Activated CD4-positive, alpha-beta memory T cell treated with anti-CD3 and anti-CD28 coated beads for 36 hours (primary cell): ENCODE measurements around the gene RIMBP2. TPM values are rescaled to one million over a fixed set of nuclear protein-coding genes. Genes with fewer than 3 reads are reported as not detected.

Experiments used
- CTCF ChIA-PET: fragments of 350-600 bp; sonication (Branson Sonifier 250); formaldehyde crosslinking; loops from one replicate; lab custom pipeline; 2021; ENCODE audit warnings: antibody characterized with exemption, inconsistent platforms; lab: Charles Lee
- POLR2A ChIA-PET: fragments of 350-600 bp; sonication (Branson Sonifier 250); formaldehyde crosslinking; loops from one replicate; lab custom pipeline; 2021; ENCODE audit warnings: antibody characterized with exemption; lab: Charles Lee
- DNase-seq: peaks from one replicate; pipeline ENCODE4 v3.0.0-alpha.2; 2020
- H3K27ac Mint-ChIP-seq: one replicate; pipeline ENCODE4 v1.8.0; 2021; ENCODE audit warnings: mixed read lengths
- H3K27me3 Mint-ChIP-seq: one replicate; pipeline ENCODE4 v1.8.0; 2021; ENCODE audit warnings: mixed read lengths
- H3K36me3 Mint-ChIP-seq: one replicate; pipeline ENCODE4 v1.8.0; 2021; ENCODE audit warnings: mixed read lengths
- H3K4me1 Mint-ChIP-seq: one replicate; pipeline ENCODE4 v1.8.0; 2021; ENCODE audit warnings: low read depth, mixed read lengths
- H3K4me3 Mint-ChIP-seq: one replicate; pipeline ENCODE4 v1.8.0; 2021; ENCODE audit warnings: mild to moderate bottlenecking, mixed read lengths
- H3K9me3 Mint-ChIP-seq: one replicate; pipeline ENCODE4 v1.8.0; 2021; ENCODE audit warnings: mixed read lengths
- intact Hi-C: fragments of 100-400 bp; cut with micrococcal nuclease; formaldehyde crosslinking; loops from one replicate; pipeline ENCODE4 v1.15.1; 2023
- total RNA-seq, 2 experiments: library from RNA; stranded (reverse); gene quantifications; one replicate each; pipeline ENCODE4 v1.2.3, GENCODE V29; 2021

RIMBP2 gene
- total RNA-seq, 2 experiments from 2014 or later, result 0.27 TPM; not detected in 1

GRCh38 chr12:130498589-130499385 is 217.3 kb downstream of the RIMBP2 start:
- H3K4me1 Mint-ChIP-seq, result no peaks in the 10 kb centered on the region
- intact Hi-C loops, result no loop called here
- POLR2A ChIA-PET, result no interaction called here
- CTCF ChIA-PET, result no interaction called here
- no peaks in the 10 kb centered on the region for H3K36me3 Mint-ChIP-seq
- no peak overlapping the region for H3K27ac Mint-ChIP-seq
- no peaks in the 10 kb centered on the region for H3K27me3 Mint-ChIP-seq
- peaks cover 2% of the 10 kb centered on the region for H3K9me3 Mint-ChIP-seq
- H3K4me3 Mint-ChIP-seq, result no peak overlapping the region
- DNase-seq, result no peak

- H3K27ac Mint-ChIP-seq, result no peak overlapping the region
- H3K27me3 Mint-ChIP-seq, result no peaks in the 10 kb centered on the region
- ChIA-PET CTCF (no interaction called here), POLR2A (no interaction called here)
- intact Hi-C loops, result no loop called here
- H3K4me1 Mint-ChIP-seq, result no peaks in the 10 kb centered on the region
- peaks cover 2% of the 10 kb centered on the region for H3K9me3 Mint-ChIP-seq
- no peak overlapping the region for H3K4me3 Mint-ChIP-seq
- DNase-seq, result no peak
- no peaks in the 10 kb centered on the region for H3K36me3 Mint-ChIP-seq
These were observed 218.1 kb downstream of the RIMBP2 start for GRCh38 chr12:130497991-130498390.

DNA sequence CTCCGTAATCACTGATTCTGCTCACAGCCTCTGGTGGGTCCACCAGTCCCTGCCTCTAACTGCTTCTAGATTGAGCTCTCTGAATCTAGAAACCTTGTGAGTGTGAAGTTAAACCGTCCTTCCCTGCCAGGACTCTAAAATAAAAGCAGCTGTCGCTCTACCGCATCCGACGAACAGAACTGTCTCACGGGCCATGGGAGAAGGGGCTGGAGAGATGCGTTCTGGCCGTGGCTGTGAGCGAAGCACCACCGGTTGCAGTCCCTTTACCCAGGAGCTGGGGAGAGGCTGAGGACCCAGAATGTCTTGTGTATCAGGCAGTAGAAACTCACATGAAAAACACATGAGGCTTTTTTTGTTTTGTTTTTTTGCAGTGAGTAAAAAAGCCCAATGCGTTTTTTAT is 218.8 kb downstream of the RIMBP2 start:
- intact Hi-C loops, result no loop called here
- no peaks in the 10 kb centered on the region for H3K4me1 Mint-ChIP-seq
- POLR2A ChIA-PET, result no interaction called here
- CTCF ChIA-PET, result no interaction called here
- H3K4me3 Mint-ChIP-seq, result no peak overlapping the region
- H3K9me3 Mint-ChIP-seq, result peaks cover 2% of the 10 kb centered on the region
- no peaks in the 10 kb centered on the region for H3K27me3 Mint-ChIP-seq
- no peak for DNase-seq
- H3K27ac Mint-ChIP-seq, result no peak overlapping the region
- H3K36me3 Mint-ChIP-seq, result no peaks in the 10 kb centered on the region

- intact Hi-C loops, result no loop called here
- Mint-ChIP-seq H3K9me3 (peaks cover 2% of the 10 kb centered on the region), H3K4me3 (no peak overlapping the region), H3K27ac (no peak overlapping the region), H3K4me1 (no peaks in the 10 kb centered on the region), H3K27me3 (no peaks in the 10 kb centered on the region), H3K36me3 (no peaks in the 10 kb centered on the region)
- CTCF ChIA-PET, result no interaction called here
- POLR2A ChIA-PET, result no interaction called here
- DNase-seq, result no peak
These were observed 219.5 kb downstream of the RIMBP2 start for GRCh38 chr12:130496516-130497120.

GRCh38 chr12:130495156-130495555 is 220.9 kb downstream of the RIMBP2 start:
- Mint-ChIP-seq H3K36me3 (no peaks in the 10 kb centered on the region), H3K4me3 (no peak overlapping the region), H3K9me3 (peaks cover 2% of the 10 kb centered on the region), H3K27me3 (no peaks in the 10 kb centered on the region), H3K4me1 (no peaks in the 10 kb centered on the region), H3K27ac (no peak overlapping the region)
- no peak for DNase-seq
- ChIA-PET POLR2A (no interaction called here), CTCF (no interaction called here)
- intact Hi-C loops, result no loop called here

DNA sequence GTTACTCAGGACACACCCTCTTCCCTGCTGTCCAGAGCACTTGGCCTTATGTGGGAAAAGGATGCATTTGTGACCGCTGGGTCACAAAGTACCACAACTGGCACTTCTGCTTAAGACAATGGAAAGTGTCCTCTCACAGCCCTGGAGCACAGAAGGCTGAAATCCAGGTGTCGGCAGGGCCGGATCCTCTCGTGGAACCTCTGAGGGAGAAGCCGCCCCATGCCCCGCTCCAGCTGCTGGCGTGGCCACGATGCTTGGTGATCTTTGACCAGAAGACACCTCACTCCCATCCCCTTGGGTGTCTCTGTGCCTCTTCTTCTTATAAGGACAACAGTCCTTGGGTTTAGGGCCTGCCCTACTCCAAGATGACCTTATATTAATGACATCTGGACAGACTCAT is 221.4 kb downstream of the RIMBP2 start:
- no peak for DNase-seq
- ChIA-PET CTCF (no interaction called here), POLR2A (no interaction called here)
- intact Hi-C loops, result no loop called here
- Mint-ChIP-seq H3K36me3 (no peaks in the 10 kb centered on the region), H3K27me3 (no peaks in the 10 kb centered on the region), H3K4me3 (no peak overlapping the region), H3K4me1 (no peaks in the 10 kb centered on the region), H3K27ac (no peak overlapping the region), H3K9me3 (peaks cover 2% of the 10 kb centered on the region)

DNA sequence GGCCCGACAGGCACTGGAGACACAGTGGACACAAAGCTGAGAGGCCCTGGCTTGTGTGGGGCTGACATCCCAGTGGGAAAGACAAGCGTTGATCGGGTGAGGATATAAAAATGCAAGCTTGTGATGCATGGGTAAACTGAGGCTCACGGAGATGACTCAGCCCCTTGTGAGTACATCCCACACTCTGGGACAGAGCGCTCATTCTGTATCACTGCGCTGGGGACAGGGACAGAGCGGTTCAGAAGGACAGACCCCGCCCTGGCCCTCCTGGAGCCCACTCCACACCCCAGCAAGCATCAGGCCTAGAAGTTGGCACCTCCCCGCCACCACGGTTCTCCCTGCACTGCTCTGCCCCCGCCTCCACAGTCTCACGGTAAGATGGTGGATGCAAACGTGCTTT is 222.1 kb downstream of the RIMBP2 start:
- H3K27ac Mint-ChIP-seq, result no peak overlapping the region
- no peak for DNase-seq
- CTCF ChIA-PET, result no interaction called here
- H3K4me1 Mint-ChIP-seq, result no peaks in the 10 kb centered on the region
- H3K9me3 Mint-ChIP-seq, result peaks cover 9% of the 10 kb centered on the region
- no peaks in the 10 kb centered on the region for H3K36me3 Mint-ChIP-seq
- POLR2A ChIA-PET, result no interaction called here
- no peaks in the 10 kb centered on the region for H3K27me3 Mint-ChIP-seq
- H3K4me3 Mint-ChIP-seq, result no peak overlapping the region
- intact Hi-C loops, result no loop called here

GRCh38 chr12:130491421-130492357 is 224.4 kb downstream of the RIMBP2 start:
- POLR2A ChIA-PET, result no interaction called here
- H3K36me3 Mint-ChIP-seq, result no peaks in the 10 kb centered on the region
- H3K4me3 Mint-ChIP-seq, result no peak overlapping the region
- H3K9me3 Mint-ChIP-seq, result peaks cover 9% of the 10 kb centered on the region
- DNase-seq, result no peak
- intact Hi-C loops, result no loop called here
- no peaks in the 10 kb centered on the region for H3K27me3 Mint-ChIP-seq
- H3K27ac Mint-ChIP-seq, result no peak overlapping the region
- CTCF ChIA-PET, result no interaction called here
- H3K4me1 Mint-ChIP-seq, result no peaks in the 10 kb centered on the region

DNA sequence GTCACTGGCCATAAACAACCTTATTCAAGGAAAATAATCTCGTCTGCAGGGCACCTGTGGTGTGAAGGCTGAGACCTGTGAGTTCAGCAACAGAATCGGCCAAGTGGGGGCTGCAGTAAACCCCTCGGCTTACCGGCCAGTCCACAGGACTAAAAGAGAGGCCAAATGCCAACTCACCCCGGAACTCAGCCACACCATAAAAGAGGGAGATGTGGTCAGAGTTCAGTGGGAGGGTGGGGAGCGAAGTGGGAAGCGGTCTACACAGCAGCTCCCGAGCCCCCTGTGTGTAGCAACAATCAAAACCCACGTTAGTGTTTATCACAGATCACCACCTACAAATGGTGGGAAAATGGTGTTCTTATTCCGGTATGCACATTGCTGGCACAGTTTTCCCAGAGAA is 225.4 kb downstream of the RIMBP2 start:
- H3K36me3 Mint-ChIP-seq, result no peaks in the 10 kb centered on the region
- CTCF ChIA-PET, result no interaction called here
- no peak for DNase-seq

GRCh38 chr12:130489293-130489692 is 226.8 kb downstream of the RIMBP2 start:
- Mint-ChIP-seq H3K36me3 (no peaks in the 10 kb centered on the region), H3K4me1 (no peaks in the 10 kb centered on the region), H3K27me3 (no peaks in the 10 kb centered on the region), H3K4me3 (no peak overlapping the region), H3K27ac (no peak overlapping the region), H3K9me3 (peaks cover 9% of the 10 kb centered on the region)
- no peak for DNase-seq
- ChIA-PET POLR2A (no interaction called here), CTCF (no interaction called here)
- intact Hi-C loops, result no loop called here

More for the DNA sequence above, 225.4 kb downstream of the RIMBP2 start:
- Mint-ChIP-seq H3K9me3 (peaks cover 9% of the 10 kb centered on the region), H3K4me1 (no peaks in the 10 kb centered on the region), H3K4me3 (no peak overlapping the region), H3K27ac (no peak overlapping the region), H3K27me3 (no peaks in the 10 kb centered on the region)
- intact Hi-C loops, result no loop called here
- POLR2A ChIA-PET, result no interaction called here

DNA sequence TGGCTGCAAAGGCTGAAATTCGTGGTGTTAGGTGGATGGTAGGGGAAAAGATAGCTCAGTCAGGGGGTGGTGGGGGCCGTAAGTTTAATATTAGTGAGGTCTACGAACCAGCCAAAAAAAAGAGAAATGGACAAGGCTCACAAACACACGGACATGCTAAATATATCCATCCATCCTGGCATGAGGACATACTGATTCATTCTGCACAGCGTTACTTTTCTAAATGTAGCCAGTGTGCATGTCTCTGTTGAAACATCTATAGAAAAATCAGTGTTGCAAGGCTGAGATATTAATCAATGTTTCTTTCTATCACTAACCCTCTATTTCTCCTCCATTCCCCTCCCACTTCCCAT is 227.8 kb downstream of the RIMBP2 start:
- no peaks in the 10 kb centered on the region for H3K27me3 Mint-ChIP-seq
- no peak overlapping the region for H3K27ac Mint-ChIP-seq
- H3K9me3 Mint-ChIP-seq, result peaks cover 9% of the 10 kb centered on the region
- ChIA-PET POLR2A (no interaction called here), CTCF (no interaction called here)
- H3K36me3 Mint-ChIP-seq, result no peaks in the 10 kb centered on the region
- intact Hi-C loops, result no loop called here
- no peaks in the 10 kb centered on the region for H3K4me1 Mint-ChIP-seq
- no peak overlapping the region for H3K4me3 Mint-ChIP-seq
- DNase-seq, result no peak

- Mint-ChIP-seq H3K4me3 (no peak overlapping the region), H3K36me3 (no peaks in the 10 kb centered on the region), H3K27me3 (no peaks in the 10 kb centered on the region), H3K27ac (no peak overlapping the region), H3K4me1 (no peaks in the 10 kb centered on the region), H3K9me3 (peaks cover 9% of the 10 kb centered on the region)
- CTCF ChIA-PET, result no interaction called here
- POLR2A ChIA-PET, result no interaction called here
- DNase-seq, result no peak
- intact Hi-C loops, result no loop called here
These were observed 228.3 kb downstream of the RIMBP2 start for GRCh38 chr12:130487636-130488357.
